Ascending aorta (tissue), 2 donors: ENCODE measurements around the gene LOX. TPM values are rescaled to one million over a fixed set of nuclear protein-coding genes. Genes with fewer than 3 reads are reported as not detected.

ENCODE experiments used
- DNase-seq, 2 donors: peaks; one replicate each; pipeline ENCODE4 v3.0.0-alpha.2; 2019; ENCODE audit warnings: low spot score in 2 of 2
- H3K27ac ChIP-seq, 2 donors: fragments of 200-600 bp; sonication (generic); one replicate each; pipeline ENCODE4 v1.5.1; 2016 to 2017; ENCODE audit warnings: mild to moderate bottlenecking in 1 of 2
- H3K27me3 ChIP-seq: fragments of 200-600 bp; sonication (generic); one replicate; pipeline ENCODE4 v1.5.1; 2017
- H3K36me3 ChIP-seq, 2 donors: fragments of 200-600 bp; sonication (generic); one replicate each; pipeline ENCODE4 v1.5.1; 2016
- H3K4me1 ChIP-seq, 2 donors: fragments of 200-600 bp; sonication (generic); one replicate each; pipeline ENCODE4 v1.5.1; 2016 to 2017; ENCODE audit warnings: mild to moderate bottlenecking in 1 of 2
- H3K4me3 ChIP-seq, 2 donors: fragments of 200-600 bp; sonication (generic); one replicate each; pipeline ENCODE4 v1.5.1; 2016 to 2017; ENCODE audit warnings: mild to moderate bottlenecking in 1 of 2
- H3K9me3 ChIP-seq, 2 donors: fragments of 200-600 bp; sonication (generic); one replicate each; pipeline ENCODE4 v1.5.1; 2016
- intact Hi-C: fragments of 100-400 bp; cut with DNase I; formaldehyde crosslinking; loops from one replicate; pipeline ENCODE4 v1.15.1; 2023
- total RNA-seq: library from RNA; depleted of rRNA; stranded (reverse); fragments of >200 nt; gene quantifications from one replicate; pipeline ENCODE4 v1.1.0, GENCODE V29; 2016
- TF ChIP-seq, protein P1 (sequence below), 3 experiments: fragments of 200-600 bp in 2 of 3; fragments of 450-650 bp in 1 of 3; sonication (generic) in 2 of 3; IDR thresholded peaks; one replicate each; pipeline ENCODE4 v1.5.1; 2016 to 2019; ENCODE audit warnings: antibody characterized with exemption in 3 of 3, mild to moderate bottlenecking in 1 of 3, moderate library complexity in 1 of 3

Gene LOX
- total RNA-seq, 1 donor from 2014 or later: 48.1 TPM

GRCh38 chr5:122076050-122076461 is 2.0 kb downstream of the LOX start:
- Histone ChIP-seq H3K4me3 (peak overlapping the region in 1 of 2 donors; percentile 99), H3K27me3 (no peaks in the 10 kb centered on the region), H3K9me3 (no peaks in the 10 kb centered on the region), H3K27ac (peak overlapping the region; percentile 91 to 94), H3K36me3 (peaks cover 0 to 5% of the 10 kb centered on the region in 2 donors), H3K4me1 (peaks cover 7 to 19% of the 10 kb centered on the region in 2 donors)
- intact Hi-C loops: loop anchor here (5.0 to 10.0 kb wide), 3 partner anchors 76 to 239 kb away; partner anchors contain the start of gene SNCAIP
- no peak for DNase-seq
- TF ChIP-seq, protein P1, sequence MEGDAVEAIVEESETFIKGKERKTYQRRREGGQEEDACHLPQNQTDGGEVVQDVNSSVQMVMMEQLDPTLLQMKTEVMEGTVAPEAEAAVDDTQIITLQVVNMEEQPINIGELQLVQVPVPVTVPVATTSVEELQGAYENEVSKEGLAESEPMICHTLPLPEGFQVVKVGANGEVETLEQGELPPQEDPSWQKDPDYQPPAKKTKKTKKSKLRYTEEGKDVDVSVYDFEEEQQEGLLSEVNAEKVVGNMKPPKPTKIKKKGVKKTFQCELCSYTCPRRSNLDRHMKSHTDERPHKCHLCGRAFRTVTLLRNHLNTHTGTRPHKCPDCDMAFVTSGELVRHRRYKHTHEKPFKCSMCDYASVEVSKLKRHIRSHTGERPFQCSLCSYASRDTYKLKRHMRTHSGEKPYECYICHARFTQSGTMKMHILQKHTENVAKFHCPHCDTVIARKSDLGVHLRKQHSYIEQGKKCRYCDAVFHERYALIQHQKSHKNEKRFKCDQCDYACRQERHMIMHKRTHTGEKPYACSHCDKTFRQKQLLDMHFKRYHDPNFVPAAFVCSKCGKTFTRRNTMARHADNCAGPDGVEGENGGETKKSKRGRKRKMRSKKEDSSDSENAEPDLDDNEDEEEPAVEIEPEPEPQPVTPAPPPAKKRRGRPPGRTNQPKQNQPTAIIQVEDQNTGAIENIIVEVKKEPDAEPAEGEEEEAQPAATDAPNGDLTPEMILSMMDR (IDR thresholded peaks at IDR 0.05): no peak

GRCh38 chr5:122073864-122074263 is 4.2 kb downstream of the LOX start:
- no peaks in the 10 kb centered on the region for H3K9me3 ChIP-seq
- H3K27me3 ChIP-seq: no peaks in the 10 kb centered on the region
- no peak overlapping the region for H3K4me3 ChIP-seq
- DNase-seq: no peak
- H3K27ac ChIP-seq: no peak overlapping the region
- TF ChIP-seq, protein P1 (IDR thresholded peaks at IDR 0.05): no peak
- intact Hi-C loops: loop anchor here (10.0 kb wide), 1 partner anchor 241 kb away; the partner anchor contains the start of gene SNCAIP
- H3K36me3 ChIP-seq: peaks cover 13 to 27% of the 10 kb centered on the region in 2 donors
- H3K4me1 ChIP-seq: peaks cover 7 to 19% of the 10 kb centered on the region in 2 donors

DNA sequence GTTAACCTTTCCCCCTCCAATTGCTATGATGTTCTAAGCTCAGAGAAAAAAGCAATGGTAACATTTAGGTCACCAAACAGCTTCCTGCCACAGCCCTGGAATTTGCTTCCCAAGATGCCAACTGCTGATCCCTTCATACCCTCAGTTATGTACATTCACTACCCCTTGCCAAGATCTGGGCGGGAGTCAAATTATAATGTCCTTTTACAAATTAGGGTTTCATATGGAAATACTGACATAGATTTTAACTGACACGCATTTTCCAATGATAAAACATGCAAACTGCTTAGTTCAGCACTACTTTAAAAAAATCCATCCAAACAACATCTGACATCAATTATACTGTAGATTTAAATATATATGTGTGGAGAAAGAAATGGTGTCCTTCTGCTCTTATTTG is 5.0 kb downstream of the LOX start:
- H3K27me3 ChIP-seq: no peaks in the 10 kb centered on the region
- H3K36me3 ChIP-seq: peaks cover 15 to 33% of the 10 kb centered on the region in 2 donors
- no peak overlapping the region for H3K4me3 ChIP-seq
- TF ChIP-seq, protein P1 (IDR thresholded peaks at IDR 0.05): no peak
- H3K9me3 ChIP-seq: no peaks in the 10 kb centered on the region
- H3K4me1 ChIP-seq: peaks cover 7 to 19% of the 10 kb centered on the region in 2 donors
- DNase-seq: no peak
- intact Hi-C loops: loop anchor here (10.0 kb wide), 1 partner anchor 242 kb away; the partner anchor contains the start of gene SNCAIP
- H3K27ac ChIP-seq: no peak overlapping the region

- TF ChIP-seq, protein P1 (IDR thresholded peaks at IDR 0.05): no peak
- H3K4me1 ChIP-seq: peaks cover 0 to 2% of the 10 kb centered on the region in 2 donors
- H3K27ac ChIP-seq: peak overlapping the region in 1 of 2 donors; percentile 31
- H3K36me3 ChIP-seq: peaks cover 15 to 30% of the 10 kb centered on the region in 2 donors
- H3K4me3 ChIP-seq: no peak overlapping the region
- H3K27me3 ChIP-seq: no peaks in the 10 kb centered on the region
- H3K9me3 ChIP-seq: no peaks in the 10 kb centered on the region
- intact Hi-C loops: no loop called here
- no peak for DNase-seq
Observed at GRCh38 chr5:122067390-122067789, 10.7 kb downstream of the LOX start.

DNA sequence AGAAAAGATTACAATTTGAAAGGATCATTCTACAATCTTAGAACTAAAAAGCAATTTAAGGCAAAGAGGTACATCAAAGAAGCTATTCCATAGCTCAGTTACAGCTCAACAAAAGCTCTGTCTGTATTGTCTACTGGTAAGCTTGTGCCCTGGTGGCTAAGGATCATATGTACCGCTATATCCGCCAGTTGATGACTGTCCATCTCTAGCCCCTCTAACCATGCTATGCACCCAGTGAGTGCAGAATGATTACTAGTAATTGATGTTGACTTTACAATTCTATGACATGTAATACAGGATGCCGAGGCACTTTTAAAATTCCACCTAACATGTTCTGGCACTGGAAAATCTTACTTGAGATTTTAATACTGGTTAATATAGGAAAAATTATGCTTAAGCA is 13.1 kb downstream of the LOX start:
- Histone ChIP-seq H3K27ac (no peak overlapping the region), H3K36me3 (peaks cover 13 to 17% of the 10 kb centered on the region in 2 donors), H3K27me3 (no peaks in the 10 kb centered on the region), H3K4me3 (no peak overlapping the region), H3K4me1 (peaks cover 0 to 2% of the 10 kb centered on the region in 2 donors), H3K9me3 (no peaks in the 10 kb centered on the region)
- DNase-seq: no peak
- intact Hi-C loops: no loop called here
- TF ChIP-seq, protein P1 (IDR thresholded peaks at IDR 0.05): no peak
